NT2/D1 (cell line): ENCODE data around the gene ZFP36L2.

Experiments used
- YY1 ChIP-seq: IDR thresholded peaks from 2 replicates; pipeline ENCODE4 v1.6.1; 2011; ENCODE audit not compliant: insufficient read length, insufficient read depth
- ZNF274 ChIP-seq: IDR thresholded peaks from 2 replicates; pipeline ENCODE4 v1.6.1; 2011; ENCODE audit warnings: mild to moderate bottlenecking, low read depth, low read length

- TF ChIP-seq YY1 (no peak), ZNF274 (no peak)
Measured at GRCh38 chr2:43274721-43275120, 48.3 kb upstream of the ZFP36L2 start.
